EL (cell line): ENCODE data around the gene DET1.
"Not testable (repeated sequence)": the region's sequence is repeated elsewhere in the genome, so short reads cannot be mapped to it uniquely, and the experiment has no call there.

Source experiments
- DNase-seq: peaks from one replicate; pipeline ENCODE4 v3.0.0-alpha.2; 2016

The DET1 gene

GRCh38 chr15:88546248-88547129, at the start of gene DET1:
TSS of gene DET1 (minus strand) at chr15:88546681. CDS start at chr15:88531705, 14,976 bp downstream.
- peak; percentile 97 for DNase-seq

- DNase-seq: no peak
These were observed 44.9 kb upstream of the DET1 start for GRCh38 chr15:88591384-88591783.

- DNase-seq: no peak
These were observed 44.3 kb upstream of the DET1 start for GRCh38 chr15:88590759-88591158.

- peak; percentile 60 for DNase-seq
These were observed 40.1 kb upstream of the DET1 start for GRCh38 chr15:88586401-88587162.

GRCh38 chr15:88580532-88580931, 34.1 kb upstream of the DET1 start:
- DNase-seq: no peak

GRCh38 chr15:88579322-88579721, 32.8 kb upstream of the DET1 start:
- no peak for DNase-seq

- no peak for DNase-seq
These were observed 28.2 kb upstream of the DET1 start for GRCh38 chr15:88574655-88575054.

GRCh38 chr15:88574077-88574476, 27.6 kb upstream of the DET1 start:
- no peak for DNase-seq

- DNase-seq: no peak
These were observed 25.4 kb upstream of the DET1 start for GRCh38 chr15:88571852-88572259.

- no peak for DNase-seq
These were observed 24.8 kb upstream of the DET1 start for GRCh38 chr15:88571153-88571851.

- DNase-seq: no peak
These were observed 22.1 kb upstream of the DET1 start for GRCh38 chr15:88568589-88568988.

GRCh38 chr15:88564741-88565140, 18.3 kb upstream of the DET1 start:
- no peak for DNase-seq

GRCh38 chr15:88563638-88564037, 17.2 kb upstream of the DET1 start:
- DNase-seq: peak; percentile 17

GRCh38 chr15:88559565-88559964, 13.1 kb upstream of the DET1 start:
- not testable (repeated sequence) for DNase-seq

- not testable (repeated sequence) for DNase-seq
These were observed 11.5 kb upstream of the DET1 start for GRCh38 chr15:88558026-88558425.

GRCh38 chr15:88548009-88548408, 1.5 kb upstream of the DET1 start:
- DNase-seq: not testable (repeated sequence)

- DNase-seq: not testable (repeated sequence)
These were observed 768 bp downstream of the DET1 start for GRCh38 chr15:88545578-88546247.

GRCh38 chr15:88543065-88543776, 3.3 kb downstream of the DET1 start:
- DNase-seq: peak; percentile 33

GRCh38 chr15:88542342-88542733, 4.1 kb downstream of the DET1 start:
- DNase-seq: peak; percentile 70

GRCh38 chr15:88541709-88542341, 4.7 kb downstream of the DET1 start:
- DNase-seq: no peak

- not testable (repeated sequence) for DNase-seq
These were observed 5.4 kb downstream of the DET1 start for GRCh38 chr15:88541111-88541510.
